Activated naive CD8-positive, alpha-beta T cell treated with anti-CD3 and anti-CD28 coated beads for 36 hours (primary cell): ENCODE measurements around the gene GSX2. TPM values are rescaled to one million over a fixed set of nuclear protein-coding genes. Genes with fewer than 3 reads are reported as not detected.
"Not testable (repeated sequence)": the region's sequence is repeated elsewhere in the genome, so short reads cannot be mapped to it uniquely, and the experiment has no call there.

Source experiments
- DNase-seq: peaks from one replicate; pipeline ENCODE4 v3.0.0; 2021
- H3K27ac Mint-ChIP-seq: one replicate; pipeline ENCODE4 v1.8.0; 2022; ENCODE audit warnings: mild to moderate bottlenecking, moderate library complexity, mixed read lengths
- H3K27me3 Mint-ChIP-seq: one replicate; pipeline ENCODE4 v1.8.0; 2022; ENCODE audit warnings: mild to moderate bottlenecking, mixed read lengths
- H3K36me3 Mint-ChIP-seq: one replicate; pipeline ENCODE4 v1.8.0; 2021; ENCODE audit warnings: mild to moderate bottlenecking, mixed read lengths
- H3K4me1 Mint-ChIP-seq: one replicate; pipeline ENCODE4 v1.8.0; 2021; ENCODE audit warnings: mixed read lengths
- H3K4me3 Mint-ChIP-seq: one replicate; pipeline ENCODE4 v1.8.0; 2022; ENCODE audit warnings: mild to moderate bottlenecking, moderate library complexity, mixed read lengths
- H3K9me3 Mint-ChIP-seq: one replicate; pipeline ENCODE4 v1.8.0; 2022; ENCODE audit warnings: mixed read lengths
- total RNA-seq, 2 experiments: library from RNA; stranded (reverse); gene quantifications; one replicate each; pipeline ENCODE4 v1.2.3, GENCODE V29; 2021

GSX2 gene
- total RNA-seq: not detected

- no peaks in the 10 kb centered on the region for H3K9me3 Mint-ChIP-seq
- H3K4me3 Mint-ChIP-seq: peak within 1 kb of the TSS; percentile 53
- H3K36me3 Mint-ChIP-seq: no peaks in the 10 kb centered on the region
- peaks cover 99% of the 10 kb centered on the region for H3K27me3 Mint-ChIP-seq
- no peak for DNase-seq
- H3K27ac Mint-ChIP-seq: no peak within 1 kb of the TSS
- peaks cover 59% of the 10 kb centered on the region for H3K4me1 Mint-ChIP-seq
Measured at GRCh38 chr4:54099748-54100574, at the start of gene GSX2. TSS of gene GSX2 (plus strand) at chr4:54100163. CDS start at chr4:54100345, 182 bp downstream.

GRCh38 chr4:54050214-54050904, 49.6 kb upstream of the GSX2 start:
- no peak overlapping the region for H3K27ac Mint-ChIP-seq
- H3K36me3 Mint-ChIP-seq: peaks cover 40% of the 10 kb centered on the region
- H3K4me3 Mint-ChIP-seq: no peak overlapping the region
- H3K4me1 Mint-ChIP-seq: peaks cover 32% of the 10 kb centered on the region
- H3K27me3 Mint-ChIP-seq: no peaks in the 10 kb centered on the region
- no peaks in the 10 kb centered on the region for H3K9me3 Mint-ChIP-seq
- no peak for DNase-seq

GRCh38 chr4:54053322-54053721, 46.6 kb upstream of the GSX2 start:
- not testable (repeated sequence) for DNase-seq, H3K4me3 Mint-ChIP-seq, H3K27ac Mint-ChIP-seq, H3K9me3 Mint-ChIP-seq, H3K27me3 Mint-ChIP-seq
- Mint-ChIP-seq H3K36me3 (peaks cover 28% of the 10 kb centered on the region), H3K4me1 (peaks cover 57% of the 10 kb centered on the region)

- Mint-ChIP-seq H3K4me3 (peak overlapping the region; percentile 29), H3K27me3 (no peaks in the 10 kb centered on the region), H3K9me3 (no peaks in the 10 kb centered on the region), H3K4me1 (peaks cover 57% of the 10 kb centered on the region), H3K27ac (no peak overlapping the region), H3K36me3 (peaks cover 27% of the 10 kb centered on the region)
- no peak for DNase-seq
Measured at GRCh38 chr4:54054501-54054900, 45.5 kb upstream of the GSX2 start.

GRCh38 chr4:54055494-54055893, 44.5 kb upstream of the GSX2 start:
- DNase-seq: no peak
- H3K36me3 Mint-ChIP-seq: peaks cover 31% of the 10 kb centered on the region
- no peak overlapping the region for H3K4me3 Mint-ChIP-seq
- H3K9me3 Mint-ChIP-seq: no peaks in the 10 kb centered on the region
- peaks cover 58% of the 10 kb centered on the region for H3K4me1 Mint-ChIP-seq
- no peaks in the 10 kb centered on the region for H3K27me3 Mint-ChIP-seq
- no peak overlapping the region for H3K27ac Mint-ChIP-seq

GRCh38 chr4:54056360-54056759, 43.6 kb upstream of the GSX2 start:
- Mint-ChIP-seq H3K27me3 (no peaks in the 10 kb centered on the region), H3K4me3 (peak overlapping the region; percentile 56), H3K27ac (peak overlapping the region; percentile 80), H3K9me3 (no peaks in the 10 kb centered on the region), H3K4me1 (peaks cover 60% of the 10 kb centered on the region), H3K36me3 (peaks cover 32% of the 10 kb centered on the region)
- DNase-seq: no peak

GRCh38 chr4:54058171-54058570, 41.8 kb upstream of the GSX2 start:
- Mint-ChIP-seq H3K4me3 (peak overlapping the region; percentile 63), H3K36me3 (peaks cover 37% of the 10 kb centered on the region), H3K4me1 (peaks cover 71% of the 10 kb centered on the region), H3K27me3 (no peaks in the 10 kb centered on the region), H3K9me3 (no peaks in the 10 kb centered on the region), H3K27ac (peak overlapping the region; percentile 83)
- DNase-seq: no peak

GRCh38 chr4:54060116-54060515, 39.8 kb upstream of the GSX2 start:
- Mint-ChIP-seq H3K27ac (peak overlapping the region; percentile 72), H3K36me3 (peaks cover 30% of the 10 kb centered on the region), H3K4me1 (peaks cover 64% of the 10 kb centered on the region), H3K4me3 (peak overlapping the region; percentile 55), H3K27me3 (no peaks in the 10 kb centered on the region), H3K9me3 (no peaks in the 10 kb centered on the region)
- DNase-seq: no peak

- Mint-ChIP-seq H3K4me1 (peaks cover 67% of the 10 kb centered on the region), H3K4me3 (peak overlapping the region; percentile 95), H3K36me3 (peaks cover 24% of the 10 kb centered on the region), H3K27me3 (no peaks in the 10 kb centered on the region), H3K9me3 (no peaks in the 10 kb centered on the region), H3K27ac (peak overlapping the region; percentile 68)
- DNase-seq: no peak
Measured at GRCh38 chr4:54061067-54061466, 38.9 kb upstream of the GSX2 start.

- Mint-ChIP-seq H3K9me3 (no peaks in the 10 kb centered on the region), H3K36me3 (peaks cover 24% of the 10 kb centered on the region), H3K27ac (peak overlapping the region; percentile 68), H3K4me3 (peak overlapping the region; percentile 95), H3K4me1 (peaks cover 60% of the 10 kb centered on the region), H3K27me3 (no peaks in the 10 kb centered on the region)
- DNase-seq: no peak
Measured at GRCh38 chr4:54061873-54062272, 38.1 kb upstream of the GSX2 start.

- Mint-ChIP-seq H3K36me3 (peaks cover 21% of the 10 kb centered on the region), H3K4me3 (peak overlapping the region; percentile 95), H3K9me3 (no peaks in the 10 kb centered on the region), H3K27ac (peak overlapping the region; percentile 79), H3K4me1 (peaks cover 55% of the 10 kb centered on the region), H3K27me3 (no peaks in the 10 kb centered on the region)
- DNase-seq: no peak
Measured at GRCh38 chr4:54062392-54062791, 37.6 kb upstream of the GSX2 start.

- Mint-ChIP-seq H3K27ac (peak overlapping the region; percentile 94), H3K4me3 (peak overlapping the region; percentile 95), H3K27me3 (no peaks in the 10 kb centered on the region), H3K9me3 (no peaks in the 10 kb centered on the region), H3K4me1 (peaks cover 47% of the 10 kb centered on the region), H3K36me3 (peaks cover 19% of the 10 kb centered on the region)
- DNase-seq: no peak
Measured at GRCh38 chr4:54063229-54063628, 36.7 kb upstream of the GSX2 start.

- peaks cover 43% of the 10 kb centered on the region for H3K4me1 Mint-ChIP-seq
- H3K27me3 Mint-ChIP-seq: no peaks in the 10 kb centered on the region
- H3K9me3 Mint-ChIP-seq: no peaks in the 10 kb centered on the region
- peak overlapping the region; percentile 94 for H3K27ac Mint-ChIP-seq
- peak overlapping the region; percentile 95 for H3K4me3 Mint-ChIP-seq
- peak; percentile 40 for DNase-seq
- peaks cover 19% of the 10 kb centered on the region for H3K36me3 Mint-ChIP-seq
Measured at GRCh38 chr4:54063737-54064316, 36.1 kb upstream of the GSX2 start.

- Mint-ChIP-seq H3K27ac (peak within 1 kb of the TSS; percentile 94), H3K4me3 (peak within 1 kb of the TSS; percentile 95), H3K27me3 (no peaks in the 10 kb centered on the region), H3K9me3 (no peaks in the 10 kb centered on the region), H3K36me3 (peaks cover 19% of the 10 kb centered on the region), H3K4me1 (peaks cover 41% of the 10 kb centered on the region)
- peak; percentile 99 for DNase-seq
Measured at GRCh38 chr4:54064317-54065111, 35.4 kb upstream of the GSX2 start, which contains the start of gene CHIC2. TSS of gene CHIC2 (minus strand) at chr4:54064605. CDS start at chr4:54064300, 305 bp downstream.
